Subcutaneous abdominal adipose tissue (tissue), 5 donors: ENCODE results near the gene RSRC2.

Source experiments
- H3K27ac ChIP-seq: one replicate; pipeline ENCODE4 v1.7.0; 2013; ENCODE audit warnings: low read depth, mild to moderate bottlenecking, inconsistent platforms, low read length, moderate library complexity
- H3K27me3 ChIP-seq, 5 donors: one replicate each; pipeline ENCODE4 v1.7.0; 2013; ENCODE audit warnings: low read length in 5 of 5, inconsistent platforms in 1 of 5; ENCODE audit not compliant: control insufficient read depth in 5 of 5, insufficient read depth in 4 of 5
- H3K36me3 ChIP-seq, 5 donors: one replicate each; pipeline ENCODE4 v1.7.0; 2013; ENCODE audit warnings: low read length in 5 of 5; ENCODE audit not compliant: control insufficient read depth in 5 of 5, insufficient read depth in 5 of 5
- H3K4me1 ChIP-seq, 5 donors: one replicate each; pipeline ENCODE4 v1.7.0; 2013; ENCODE audit warnings: low read length in 5 of 5, mild to moderate bottlenecking in 3 of 5, moderate library complexity in 1 of 5; ENCODE audit not compliant: control insufficient read depth in 5 of 5, insufficient read depth in 5 of 5
- H3K4me3 ChIP-seq, 5 donors: one replicate each; pipeline ENCODE4 v1.7.0; 2013; ENCODE audit warnings: low read length in 5 of 5, low read depth in 1 of 5
- H3K9ac ChIP-seq, 5 donors: one replicate each; pipeline ENCODE4 v1.7.0; 2013; ENCODE audit warnings: low read length in 5 of 5, mild to moderate bottlenecking in 4 of 5, moderate library complexity in 3 of 5
- H3K9me3 ChIP-seq, 5 donors: one replicate each; pipeline ENCODE4 v1.7.0; 2013; ENCODE audit warnings: low read length in 5 of 5; ENCODE audit not compliant: control insufficient read depth in 5 of 5
- donor health status: healthy.
- donor health status: healthy.
- donor health status: healthy.
- donor health status: healthy.
- donor health status: healthy.

Gene RSRC2

DNA sequence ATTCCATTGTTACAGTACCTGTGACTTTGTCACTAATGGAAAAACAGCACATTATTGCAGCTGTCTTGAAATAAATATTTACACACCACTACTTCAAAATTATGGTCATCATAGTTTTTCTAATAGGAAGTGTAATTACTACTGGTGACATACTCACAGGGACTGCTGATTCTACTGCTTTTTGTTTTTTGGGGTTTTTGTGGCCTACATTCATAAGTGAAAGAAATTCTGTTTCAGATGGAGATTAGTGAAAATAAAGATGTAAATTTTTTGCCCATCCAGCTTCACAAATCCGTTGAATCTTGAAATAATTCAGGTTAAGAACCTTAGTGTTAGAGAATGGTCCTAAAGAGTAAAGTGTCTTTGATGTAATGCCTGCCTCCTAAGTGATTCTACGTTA lies 17.8 kb upstream of the RSRC2 start:
- no peak overlapping the region for H3K9ac ChIP-seq
- no peaks in the 10 kb centered on the region for H3K27me3 ChIP-seq
- no peaks in the 10 kb centered on the region for H3K4me1 ChIP-seq
- H3K36me3 ChIP-seq = peaks cover 0 to 24% (median 8%) of the 10 kb centered on the region in 5 donors
- no peaks in the 10 kb centered on the region for H3K9me3 ChIP-seq
- no peak overlapping the region for H3K27ac ChIP-seq
- no peak overlapping the region for H3K4me3 ChIP-seq

DNA sequence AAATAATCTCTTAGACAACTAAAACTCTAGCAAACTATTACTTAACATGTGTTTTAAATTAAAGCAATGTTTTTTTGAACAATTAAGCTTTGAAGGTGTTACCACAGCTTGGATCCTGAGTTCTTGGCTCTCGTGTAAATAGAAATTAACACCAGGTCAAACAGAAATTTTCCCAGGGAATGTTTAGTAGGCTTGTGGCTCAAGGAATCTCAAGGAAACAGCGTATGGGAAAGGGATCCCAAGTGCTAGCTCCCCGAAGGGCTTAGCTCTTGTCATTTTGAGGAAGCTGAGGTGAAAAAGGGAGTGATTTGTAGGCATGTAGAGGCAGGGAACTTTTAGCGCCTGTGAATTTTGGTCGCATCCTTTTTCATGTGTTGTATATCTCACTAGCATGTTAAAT lies 11.8 kb upstream of the RSRC2 start:
- no peaks in the 10 kb centered on the region for H3K9me3 ChIP-seq
- H3K36me3 ChIP-seq = peaks cover 0 to 13% (median 4%) of the 10 kb centered on the region in 5 donors
- H3K4me3 ChIP-seq = no peak overlapping the region
- H3K27ac ChIP-seq = no peak overlapping the region
- H3K4me1 ChIP-seq = no peaks in the 10 kb centered on the region
- no peak overlapping the region for H3K9ac ChIP-seq
- H3K27me3 ChIP-seq = no peaks in the 10 kb centered on the region

DNA sequence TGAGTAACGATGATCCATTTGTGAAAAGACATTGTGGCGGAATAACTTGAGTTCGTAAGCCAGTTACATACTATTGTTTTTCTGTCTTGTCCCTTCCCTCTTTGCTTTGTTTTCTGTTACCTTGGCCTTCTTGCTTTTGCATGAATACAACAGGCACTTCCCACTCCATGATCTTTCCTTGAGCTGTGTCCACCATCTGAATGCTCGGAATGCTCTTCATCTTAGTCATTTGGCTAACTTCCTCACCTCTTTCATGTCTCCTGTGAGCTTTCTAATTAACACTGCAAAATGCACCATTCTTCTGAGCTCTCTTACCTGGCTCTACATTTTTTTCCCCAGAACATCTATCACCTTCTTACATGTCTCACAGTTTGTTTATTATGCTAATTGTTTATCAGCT lies 10.3 kb upstream of the RSRC2 start:
- H3K36me3 ChIP-seq = peaks cover 0 to 8% (median 4%) of the 10 kb centered on the region in 5 donors
- H3K4me3 ChIP-seq = no peak overlapping the region
- no peaks in the 10 kb centered on the region for H3K9me3 ChIP-seq

DNA sequence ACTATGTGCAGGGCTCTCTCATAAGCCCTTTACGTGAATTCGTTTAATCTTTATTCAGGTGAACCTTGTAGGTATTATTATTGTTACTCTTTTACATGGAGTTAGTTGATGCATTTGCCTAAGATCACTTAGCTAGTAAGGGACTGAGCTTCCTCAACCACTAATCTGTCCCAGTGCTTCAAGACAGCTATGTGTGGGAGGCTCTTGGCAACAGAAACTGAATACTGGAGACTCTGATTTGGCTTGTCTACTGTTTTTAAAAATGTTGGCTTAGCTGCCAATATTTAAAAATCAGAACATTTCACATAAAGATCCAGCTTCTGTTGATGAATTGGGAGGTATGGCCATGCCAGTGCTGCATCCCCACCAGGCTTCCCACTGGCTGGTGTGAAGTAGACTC lies 7.1 kb upstream of the RSRC2 start:
- Histone ChIP-seq H3K4me1 (no peaks in the 10 kb centered on the region), H3K27ac (no peak overlapping the region), H3K9ac (peak overlapping the region in 1 of 5 donors; percentile 16), H3K27me3 (no peaks in the 10 kb centered on the region), H3K36me3 (peaks cover 0 to 8% (median 5%) of the 10 kb centered on the region in 5 donors), H3K9me3 (no peaks in the 10 kb centered on the region), H3K4me3 (no peak overlapping the region)

More for the DNA sequence above, 10.3 kb upstream of the RSRC2 start:
- no peak overlapping the region for H3K9ac ChIP-seq
- no peak overlapping the region for H3K27ac ChIP-seq
- H3K27me3 ChIP-seq = no peaks in the 10 kb centered on the region
- H3K4me1 ChIP-seq = no peaks in the 10 kb centered on the region

DNA sequence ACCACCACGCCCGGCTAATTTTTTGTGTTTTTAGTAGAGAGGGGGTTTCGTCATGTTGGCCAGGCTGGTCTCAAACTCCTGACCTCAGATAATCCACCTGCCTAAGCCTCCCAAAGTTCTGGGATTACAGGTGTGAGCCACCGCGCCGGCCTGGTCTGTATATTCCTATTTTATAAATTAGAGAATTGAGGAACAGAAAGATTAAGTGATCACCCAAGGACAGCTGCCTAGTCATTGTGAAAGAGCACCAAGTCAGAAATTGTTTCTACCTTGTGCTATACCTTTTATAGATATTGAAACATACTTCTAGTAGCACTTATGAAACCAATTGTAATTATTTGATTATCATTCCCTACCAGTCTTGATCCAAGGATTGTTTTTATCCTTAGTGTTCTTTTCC lies 2.3 kb upstream of the RSRC2 start:
- no peak overlapping the region for H3K27ac ChIP-seq
- H3K36me3 ChIP-seq = peaks cover 0 to 3% (median 0%) of the 10 kb centered on the region in 5 donors
- H3K27me3 ChIP-seq = no peaks in the 10 kb centered on the region
- no peak overlapping the region for H3K9ac ChIP-seq
- no peak overlapping the region for H3K4me3 ChIP-seq
- H3K4me1 ChIP-seq = peaks cover 6 to 25% (median 20%) of the 10 kb centered on the region in 5 donors
- H3K9me3 ChIP-seq = no peaks in the 10 kb centered on the region

DNA sequence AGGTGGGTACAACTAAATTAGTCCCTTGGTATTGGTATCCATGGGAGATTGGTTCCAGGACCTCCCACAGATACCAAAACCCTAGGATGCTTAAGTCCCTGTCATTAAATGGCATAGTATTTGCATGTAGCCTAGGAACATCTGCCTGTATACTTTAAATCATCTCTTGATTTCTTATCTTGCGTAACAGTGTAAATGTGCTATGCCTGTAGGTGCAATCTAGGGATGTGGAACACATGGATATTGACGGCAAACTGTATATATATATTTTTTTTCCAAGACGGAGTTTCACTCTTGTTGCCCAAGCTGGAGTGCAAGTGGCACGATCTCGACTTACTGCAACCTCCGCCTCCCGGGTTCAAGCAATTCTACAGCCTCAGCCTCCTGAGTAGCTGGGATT lies 1.8 kb upstream of the RSRC2 start:
- Histone ChIP-seq H3K27ac (no peak overlapping the region), H3K36me3 (peaks cover 0 to 3% (median 0%) of the 10 kb centered on the region in 5 donors), H3K4me3 (no peak overlapping the region), H3K27me3 (no peaks in the 10 kb centered on the region), H3K9me3 (no peaks in the 10 kb centered on the region), H3K9ac (no peak overlapping the region), H3K4me1 (peaks cover 6 to 29% (median 24%) of the 10 kb centered on the region in 5 donors)

DNA sequence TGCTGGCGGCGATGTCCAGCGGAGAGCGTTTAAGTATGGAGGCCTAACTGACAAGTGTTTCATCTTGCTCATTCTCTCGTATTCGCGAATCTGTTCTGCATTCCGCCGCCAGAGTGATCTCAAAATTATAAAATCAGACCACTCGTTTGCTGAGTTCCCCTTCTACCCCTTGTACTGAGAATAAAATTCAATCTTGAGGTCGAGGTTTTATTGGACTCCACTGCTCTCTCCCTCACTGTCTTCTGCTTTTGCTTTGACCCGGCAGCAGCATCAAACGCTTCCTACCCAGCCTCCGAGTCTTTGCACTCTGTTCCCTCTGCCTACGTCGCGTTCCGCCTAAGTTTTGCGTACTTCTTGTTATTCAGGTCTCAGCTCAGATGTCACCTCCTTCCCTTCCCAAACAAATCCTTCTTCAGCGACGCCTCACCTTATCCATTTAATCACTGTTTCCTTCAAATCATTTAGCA lies 775 bp upstream of the RSRC2 start:
- H3K27ac ChIP-seq = peak overlapping the region; percentile 100
- peaks cover 0 to 3% (median 0%) of the 10 kb centered on the region in 5 donors for H3K36me3 ChIP-seq
- peak overlapping the region; percentile 90 to 99 (median 94) for H3K4me3 ChIP-seq
- H3K9me3 ChIP-seq = no peaks in the 10 kb centered on the region
- H3K9ac ChIP-seq = peak overlapping the region; percentile 23 to 80 (median 77)
- H3K4me1 ChIP-seq = peaks cover 7 to 40% (median 35%) of the 10 kb centered on the region in 5 donors
- no peaks in the 10 kb centered on the region for H3K27me3 ChIP-seq

DNA sequence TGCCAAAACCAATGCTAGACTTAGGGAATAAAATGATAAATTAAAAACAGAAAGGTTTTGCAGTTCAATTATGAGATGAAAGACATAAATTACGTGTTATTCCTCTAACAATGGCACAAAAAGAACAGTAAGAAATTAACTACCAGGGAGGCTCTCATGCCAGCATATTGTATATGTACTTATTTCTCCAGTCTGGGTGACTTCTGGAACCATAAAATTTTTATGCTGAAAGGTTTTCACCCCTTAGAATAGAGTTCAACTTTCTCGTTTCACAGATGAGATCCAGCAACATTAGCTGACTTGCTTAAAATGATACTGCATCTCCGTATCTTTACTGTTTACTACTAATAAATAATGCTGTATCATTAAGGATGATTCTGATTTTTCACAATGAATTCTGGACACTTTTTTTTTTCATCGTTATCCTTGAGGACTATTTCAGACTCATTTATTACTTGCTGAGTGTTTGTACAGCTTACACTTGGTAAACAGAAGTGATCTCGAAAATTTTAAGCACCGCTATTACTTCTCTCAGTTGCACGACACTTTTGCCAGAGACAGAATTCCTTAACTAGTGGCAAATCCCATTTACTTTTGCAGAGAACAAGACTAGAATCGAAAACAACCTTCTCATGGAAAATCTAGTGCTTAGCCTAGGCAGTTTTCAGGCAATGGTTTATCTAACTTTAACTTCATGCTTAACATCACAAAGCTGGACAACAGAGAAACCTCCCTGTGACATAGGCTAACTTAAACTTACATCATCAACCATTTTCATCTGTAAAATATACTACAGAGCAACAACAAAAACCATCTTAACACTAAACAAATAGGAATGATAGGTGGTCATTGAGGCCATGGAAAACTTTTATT lies 2.7 kb downstream of the RSRC2 start:
- Histone ChIP-seq H3K4me1 (peaks cover 7 to 45% (median 42%) of the 10 kb centered on the region in 5 donors), H3K4me3 (peak overlapping the region; percentile 57 to 74 (median 71)), H3K27me3 (no peaks in the 10 kb centered on the region), H3K27ac (peak overlapping the region; percentile 100), H3K9me3 (no peaks in the 10 kb centered on the region), H3K9ac (peak overlapping the region in 4 of 5 donors; percentile 31 to 84 (median 64)), H3K36me3 (peaks cover 29 to 33% (median 30%) of the 10 kb centered on the region in 5 donors)

DNA sequence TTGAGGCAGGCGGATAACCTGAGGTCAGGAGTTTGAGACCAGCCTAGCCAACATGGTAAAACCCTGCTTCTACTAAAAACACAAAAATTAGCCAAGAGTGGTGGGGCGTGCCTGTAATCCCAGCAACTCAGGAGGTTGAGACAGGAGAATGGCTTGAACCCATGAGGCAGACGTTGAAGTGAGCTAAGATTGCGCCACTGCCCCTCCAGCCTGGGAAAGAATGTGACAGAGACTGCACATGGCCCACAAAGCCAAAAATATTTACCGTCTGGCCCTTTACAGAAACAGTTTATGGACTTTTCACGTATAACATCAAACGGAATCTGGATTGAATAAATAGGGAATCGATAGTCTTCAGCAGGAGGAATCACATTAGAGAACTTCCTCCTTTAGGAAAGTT lies 3.5 kb downstream of the RSRC2 start:
- Histone ChIP-seq H3K4me3 (peak overlapping the region in 3 of 5 donors; percentile 42 to 74 (median 71)), H3K36me3 (peaks cover 36 to 41% (median 38%) of the 10 kb centered on the region in 5 donors), H3K9me3 (no peaks in the 10 kb centered on the region), H3K9ac (peak overlapping the region in 4 of 5 donors; percentile 1 to 84 (median 48)), H3K4me1 (peaks cover 7 to 45% (median 42%) of the 10 kb centered on the region in 5 donors), H3K27me3 (no peaks in the 10 kb centered on the region), H3K27ac (peak overlapping the region; percentile 100)

DNA sequence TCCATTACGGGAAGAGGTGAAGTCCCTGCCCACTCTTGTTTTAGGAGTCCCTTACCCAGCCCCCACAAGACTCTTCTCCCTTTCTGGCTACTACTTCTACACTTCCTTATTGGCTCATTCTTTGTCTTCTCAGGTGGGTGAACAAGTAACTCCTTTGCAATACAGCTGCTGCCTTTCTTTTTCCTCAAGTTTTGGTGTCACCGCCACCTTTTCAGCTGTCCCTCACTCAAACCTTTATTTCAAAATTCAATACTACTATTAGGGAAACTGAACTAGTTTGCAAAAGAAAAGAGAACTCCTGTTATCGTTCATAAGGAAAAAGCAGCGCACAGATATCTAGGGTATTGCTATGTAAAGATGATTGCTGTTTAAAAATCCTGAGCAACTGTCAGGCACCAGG lies 6.1 kb downstream of the RSRC2 start:
- no peaks in the 10 kb centered on the region for H3K9me3 ChIP-seq
- no peak overlapping the region for H3K4me3 ChIP-seq
- no peaks in the 10 kb centered on the region for H3K27me3 ChIP-seq
- peaks cover 54 to 67% (median 62%) of the 10 kb centered on the region in 5 donors for H3K36me3 ChIP-seq
- H3K9ac ChIP-seq = no peak overlapping the region
- H3K27ac ChIP-seq = no peak overlapping the region
- H3K4me1 ChIP-seq = peaks cover 3 to 35% (median 32%) of the 10 kb centered on the region in 5 donors
